Choroid plexus epithelial cell (primary cell): ENCODE results near the gene FSTL4.

Experiments used
- DNase-seq: peaks from one replicate; pipeline ENCODE4 v3.0.0-alpha.2; 2010; ENCODE audit warnings: low read depth
- H3K4me3 ChIP-seq: 2 replicates; pipeline ENCODE4 v1.5.1; 2011; ENCODE audit warnings: low read depth, mild to moderate bottlenecking, control low read depth, low read length, moderate library complexity
- CTCF ChIP-seq: conservative IDR thresholded peaks from 2 replicates; pipeline ENCODE4 v1.5.1; 2011; ENCODE audit warnings: low read depth, mild to moderate bottlenecking, control low read depth, inconsistent platforms, low read length, moderate library complexity

The FSTL4 gene

GRCh38 chr5:133637206-133637605, 24.9 kb upstream of the FSTL4 start:
- DNase-seq = no peak
- no peak for TF ChIP-seq CTCF
- no peak overlapping the region for H3K4me3 ChIP-seq

- peak; percentile 88 for DNase-seq
- no peak overlapping the region for H3K4me3 ChIP-seq
- no peak for TF ChIP-seq CTCF
Observed at GRCh38 chr5:133635051-133635450, 22.7 kb upstream of the FSTL4 start.

- no peak for DNase-seq
Observed at GRCh38 chr5:133627180-133627579, 14.8 kb upstream of the FSTL4 start.

GRCh38 chr5:133624316-133624715, 12.0 kb upstream of the FSTL4 start:
- H3K4me3 ChIP-seq = no peak overlapping the region
- no peak for DNase-seq
- no peak for TF ChIP-seq CTCF

More at GRCh38 chr5:133627180-133627579, 14.8 kb upstream of the FSTL4 start:
- TF ChIP-seq CTCF = no peak
- no peak overlapping the region for H3K4me3 ChIP-seq

- DNase-seq = no peak
- TF ChIP-seq CTCF = no peak
- H3K4me3 ChIP-seq = no peak overlapping the region
Observed at GRCh38 chr5:133618141-133618540, 5.8 kb upstream of the FSTL4 start.

- no peak for TF ChIP-seq CTCF
- H3K4me3 ChIP-seq = no peak overlapping the region
- DNase-seq = no peak
Observed at GRCh38 chr5:133613743-133614142, 1.4 kb upstream of the FSTL4 start.

- no peak overlapping the region for H3K4me3 ChIP-seq
- no peak for DNase-seq
- no peak for TF ChIP-seq CTCF
Observed at GRCh38 chr5:133613184-133613583, 843 bp upstream of the FSTL4 start.
